IMR-90 (cell line): ENCODE data around the gene SLC28A3. TPM values are rescaled to one million over a fixed set of nuclear protein-coding genes. Genes with fewer than 3 reads are reported as not detected.

Source experiments
- ATAC-seq: fragments of 200-7000 bp; cut with Tn5 transposase; 2 replicates; pipeline ENCODE4 v1.9.1; 2020; ENCODE audit warnings: low read depth, mild to moderate bottlenecking, moderate library complexity
- BruUV-seq: library from RNA; stranded (reverse); fragments of 400-500 nt; replicated peaks from 2 replicates; lab custom pipeline; 2021; lab: Mats Ljungman, UMichigan
- CTCF ChIA-PET: fragments of 300-600 bp; formaldehyde crosslinking; extraction: SDS; loops from one replicate; lab custom pipeline; 2021; ENCODE audit warnings: antibody characterized with exemption; lab: Yijun Ruan, JAX
- POLR2A ChIA-PET: fragments of 300-600 bp; sonication (Branson Sonifier 250); formaldehyde crosslinking; loops from one replicate; lab custom pipeline; 2022; ENCODE audit warnings: antibody characterized with exemption; ENCODE audit not compliant: unreplicated experiment; lab: Charles Lee
- DNase-seq: peaks from one replicate; pipeline ENCODE4 v3.0.0; 2013
- H2AFZ ChIP-seq: replicated peaks from 2 replicates; pipeline ENCODE3; 2013; ENCODE audit warnings: low read length, mild to moderate bottlenecking; ENCODE audit not compliant: poor library complexity
- H2AK5ac ChIP-seq: 2 replicates; pipeline ENCODE4 v1.6.1; 2013; ENCODE audit warnings: low read depth, low read length, inconsistent platforms
- H2AK9ac ChIP-seq: replicated peaks from 2 replicates; pipeline ENCODE3; 2013; ENCODE audit warnings: mild to moderate bottlenecking, low read depth, low read length, moderate library complexity; ENCODE audit not compliant: poor library complexity
- H2BK120ac ChIP-seq: 2 replicates; pipeline ENCODE4 v1.6.1; 2013; ENCODE audit warnings: low read depth, low read length, inconsistent platforms
- H2BK15ac ChIP-seq: 3 replicates; pipeline ENCODE4 v1.6.1; 2013; ENCODE audit warnings: low read depth, low read length, inconsistent platforms
- H2BK20ac ChIP-seq: 2 replicates; pipeline ENCODE4 v1.6.1; 2013; ENCODE audit warnings: low read depth, mild to moderate bottlenecking, inconsistent platforms, low read length, moderate library complexity
- H2BK5ac ChIP-seq: 2 replicates; pipeline ENCODE4 v1.6.1; 2013; ENCODE audit warnings: mild to moderate bottlenecking, low read depth, low read length, inconsistent platforms; ENCODE audit not compliant: poor library complexity, severe bottlenecking
- H3K14ac ChIP-seq: replicated peaks from 2 replicates; pipeline ENCODE4 v1.6.1; 2013; ENCODE audit warnings: low read depth, low read length, inconsistent platforms
- H3K18ac ChIP-seq: 2 replicates; pipeline ENCODE4 v1.6.1; 2013; ENCODE audit warnings: low read depth, low read length, control low read depth
- H3K23ac ChIP-seq: 2 replicates; pipeline ENCODE4 v1.6.1; 2013; ENCODE audit warnings: low read depth, low read length, inconsistent platforms
- H3K27ac ChIP-seq: 2 replicates; pipeline ENCODE4 v1.5.1; 2013; ENCODE audit warnings: mild to moderate bottlenecking, control low read depth, low read length; ENCODE audit not compliant: insufficient read depth
- H3K27me3 ChIP-seq: 2 replicates; pipeline ENCODE4 v1.6.1; 2013; ENCODE audit warnings: low read length; ENCODE audit not compliant: control insufficient read depth, insufficient read depth
- H3K36me3 ChIP-seq: 2 replicates; pipeline ENCODE4 v1.6.1; 2013; ENCODE audit warnings: low read length, mixed read lengths; ENCODE audit not compliant: control insufficient read depth, insufficient read depth
- H3K4ac ChIP-seq: 2 replicates; pipeline ENCODE4 v1.6.1; 2013; ENCODE audit warnings: low read depth, low read length, inconsistent platforms
- H3K4me1 ChIP-seq: 2 replicates; pipeline ENCODE4 v1.6.1; 2013; ENCODE audit warnings: low read length, mixed read lengths; ENCODE audit not compliant: control insufficient read depth, insufficient read depth
- H3K4me2 ChIP-seq: 2 replicates; pipeline ENCODE4 v1.6.1; 2013; ENCODE audit warnings: low read depth, mild to moderate bottlenecking, control low read depth, low read length, moderate library complexity
- H3K4me3 ChIP-seq: 2 replicates; pipeline ENCODE4 v1.5.1; 2013; ENCODE audit warnings: low read depth, mild to moderate bottlenecking, control low read depth, low read length, moderate library complexity; ENCODE audit not compliant: insufficient read depth
- H3K56ac ChIP-seq: 2 replicates; pipeline ENCODE4 v1.6.1; 2013; ENCODE audit warnings: low read length, inconsistent platforms; ENCODE audit not compliant: insufficient read depth; ENCODE audit errors: extremely low read depth
- H3K79me1 ChIP-seq, 2 experiments: 2 replicates each; pipeline ENCODE4 v1.6.1; 2013; ENCODE audit warnings: low read length in 2 of 2, inconsistent platforms in 1 of 2, low read depth in 1 of 2
- H3K9ac ChIP-seq: 2 replicates; pipeline ENCODE4 v1.6.1; 2013; ENCODE audit warnings: low read depth, low read length, control low read depth
- H3K9me1 ChIP-seq: 2 replicates; pipeline ENCODE4 v1.6.1; 2013; ENCODE audit warnings: low read length, inconsistent platforms; ENCODE audit not compliant: insufficient read depth
- H3K9me3 ChIP-seq: 2 replicates; pipeline ENCODE4 v1.6.1; 2013; ENCODE audit warnings: low read length; ENCODE audit not compliant: control insufficient read depth, insufficient read depth
- H4K20me1 ChIP-seq: 2 replicates; pipeline ENCODE4 v1.6.1; 2013; ENCODE audit warnings: low read length, inconsistent platforms; ENCODE audit not compliant: insufficient read depth
- H4K5ac ChIP-seq: 2 replicates; pipeline ENCODE4 v1.6.1; 2013; ENCODE audit warnings: mild to moderate bottlenecking, low read depth, low read length, control low read depth
- H4K8ac ChIP-seq, 2 experiments: 2 replicates each; pipeline ENCODE4 v1.6.1; 2013; ENCODE audit warnings: low read depth in 2 of 2, low read length in 2 of 2, control low read depth in 1 of 2, inconsistent platforms in 1 of 2
- H4K91ac ChIP-seq: 2 replicates; pipeline ENCODE4 v1.6.1; 2013; ENCODE audit warnings: low read depth, low read length, inconsistent platforms; ENCODE audit not compliant: insufficient read depth
- CEBPB ChIP-seq: IDR thresholded peaks from 2 replicates; pipeline ENCODE4 v1.6.1; 2012; ENCODE audit warnings: low read depth, low read length, improper control_type of control experiment
- CTCF ChIP-seq: conservative IDR thresholded peaks from 2 replicates; pipeline ENCODE4 v1.5.1; 2012; ENCODE audit warnings: mild to moderate bottlenecking, low read depth, low read length, improper control_type of control experiment
- RAD21 ChIP-seq: IDR thresholded peaks from 2 replicates; pipeline ENCODE4 v1.6.1; 2012; ENCODE audit warnings: low read length, improper control_type of control experiment
- RFX5 ChIP-seq: IDR thresholded peaks from 2 replicates; pipeline ENCODE4 v1.8.0; 2012; ENCODE audit warnings: low read depth, mild to moderate bottlenecking, low read length, moderate library complexity
- SMC3 ChIP-seq: fragments of 150-350 bp; IDR thresholded peaks from 2 replicates; pipeline ENCODE4 v1.6.1; 2016; ENCODE audit warnings: low read depth, mild to moderate bottlenecking, antibody characterized with exemption, low read length, moderate library complexity
- WGBS, 2 experiments: methylation state at CpG; one replicate each; pipeline versions ENCODE4 v1.1.5 to v1.1.7; 2013; ENCODE audit warnings: missing lambda C conversion rate in 2 of 2; ENCODE audit not compliant: insufficient read length in 1 of 2; ENCODE audit errors: extremely low coverage in 2 of 2; 5-methylcytosine and 5-hydroxymethylcytosine counted together
- dilution Hi-C: fragments of 300-500 bp; cut with HindIII; formaldehyde crosslinking; loops from one replicate; pipeline ENCODE4 v1.14.3; 2018; ENCODE audit warnings: low sequenced_read_pairs; ENCODE audit not compliant: unreplicated experiment
- in situ Hi-C: fragments of 300-500 bp; cut with MboI; formaldehyde crosslinking; loops from 3 replicates; pipeline ENCODE4 v1.14.3; 2019; ENCODE audit warnings: low sequenced_read_pairs, inconsistent platforms, mixed read lengths
- intact Hi-C: fragments of 100-400 bp; cut with micrococcal nuclease; formaldehyde crosslinking; loops from 2 replicates; pipeline ENCODE4 v1.10.0; 2022
- polyA plus RNA-seq, 3 experiments: library from polyadenylated mRNA; depleted of rRNA; stranded (reverse); fragments of >200 nt; gene quantifications; 2 replicates each; pipeline ENCODE4 v1.2.3, GENCODE V29; 2012; ENCODE audit warnings: low replicate concordance in 1 of 3
- total RNA-seq: library from RNA; depleted of rRNA; stranded (reverse); fragments of >200 nt; gene quantifications from 2 replicates; pipeline ENCODE4 v1.2.3, GENCODE V29; 2012

The SLC28A3 gene
- total and polyA plus RNA-seq, 2 of the 4 experiments (the other 2 are of a cell fraction): 1.1 to 2.2 TPM

GRCh38 chr9:84386753-84387152, 46.2 kb upstream of the SLC28A3 start:
- no peak overlapping the region for H3K56ac ChIP-seq
- ChIA-PET POLR2A (no interaction called here), CTCF (interaction anchor here (1.5 kb wide), 1 partner anchor 10 kb away, joined by 7 read pairs; no protein-coding TSS in a partner anchor)
- H2AFZ ChIP-seq: no peak overlapping the region
- WGBS, 2 experiments: no CpG with 5 or more reads among the region's 1 CpG
- H3K14ac ChIP-seq: no peak overlapping the region
- no peaks in the 10 kb centered on the region for H4K20me1 ChIP-seq
- no peak overlapping the region for H4K91ac ChIP-seq
- no peak overlapping the region for H2BK120ac ChIP-seq
- no peak overlapping the region for H3K4ac ChIP-seq
- no peak overlapping the region for H2BK5ac ChIP-seq
- intact Hi-C loops (no loop called here), dilution Hi-C loops (no loop called here), in situ Hi-C loops (no loop called here)
- H3K79me1 ChIP-seq: no peaks in the 10 kb centered on the region
- no peaks in the 10 kb centered on the region for H3K4me1 ChIP-seq
- H3K27me3 ChIP-seq: no peaks in the 10 kb centered on the region
- H3K18ac ChIP-seq: no peak overlapping the region
- no peaks in the 10 kb centered on the region for H3K9me1 ChIP-seq
- no peak overlapping the region for H3K4me2 ChIP-seq
- H2AK5ac ChIP-seq: no peak overlapping the region
- H3K9me3 ChIP-seq: no peaks in the 10 kb centered on the region
- no peaks in the 10 kb centered on the region for H3K36me3 ChIP-seq
- BruUV-seq: no TSS peak
- H2BK20ac ChIP-seq: no peak overlapping the region
- no peak for ATAC-seq
- H3K9ac ChIP-seq: no peak overlapping the region
- H4K8ac ChIP-seq: no peak overlapping the region
- TF ChIP-seq RAD21: no peak
- no peak for TF ChIP-seq SMC3
- no peak for TF ChIP-seq RFX5
- TF ChIP-seq CTCF: no peak
- peak; percentile 60 for TF ChIP-seq CEBPB
- H2AK9ac ChIP-seq: no peak overlapping the region
- H3K4me3 ChIP-seq: no peak overlapping the region
- no peak overlapping the region for H2BK15ac ChIP-seq
- no peak overlapping the region for H4K5ac ChIP-seq
- no peak overlapping the region for H3K27ac ChIP-seq
- DNase-seq: no peak
- no peak overlapping the region for H3K23ac ChIP-seq
